ENCODE data around the gene PPAN. TPM values are rescaled to one million over a fixed set of nuclear protein-coding genes. Genes with fewer than 3 reads are reported as not detected.

PPAN gene
- polyA plus RNA-seq, 1 donor: 41.3 TPM

DNA sequence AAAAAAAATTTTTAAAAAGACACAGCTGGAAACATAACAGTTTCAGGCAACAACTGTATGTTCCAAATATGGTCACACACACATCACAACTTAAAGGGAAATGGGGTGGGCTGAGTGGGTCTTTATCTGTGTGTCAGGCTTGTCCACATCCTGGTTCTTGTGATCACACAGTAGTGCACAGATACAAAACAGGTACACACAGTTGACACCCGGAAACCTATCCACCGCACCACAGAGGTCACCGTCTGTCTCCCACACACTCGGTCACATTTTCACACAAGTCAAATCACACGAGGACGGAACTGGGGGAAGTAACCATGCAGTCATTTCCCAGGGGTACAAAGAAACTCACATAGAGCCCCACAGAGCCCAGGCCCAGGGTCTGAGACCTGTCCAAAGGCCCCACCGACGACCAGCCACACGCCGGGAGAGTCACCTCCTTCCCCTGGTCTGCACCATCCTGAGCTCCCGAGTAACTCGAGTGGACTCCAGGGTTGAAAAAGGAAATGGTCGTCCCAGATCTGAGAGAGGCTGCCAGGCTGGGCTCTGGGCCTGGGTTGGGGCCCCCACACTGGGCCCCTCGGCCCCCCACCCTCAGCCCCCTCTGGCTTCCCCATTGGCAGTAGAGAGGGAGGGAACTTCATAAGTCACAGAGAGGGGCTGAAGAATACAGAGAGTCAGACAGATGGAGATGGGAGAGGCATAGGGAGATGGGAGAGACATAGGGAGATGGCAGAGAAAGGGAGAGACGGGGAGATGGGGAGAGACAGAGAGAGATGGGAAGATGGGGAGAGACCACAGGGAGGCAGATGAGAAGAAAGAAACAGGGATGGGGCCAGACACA is 1.3 kb upstream of the PPAN start:
- Histone ChIP-seq H3K27ac (ENCODE audit: low read length) (peak overlapping the region; percentile 79), H3K36me3 (ENCODE audit: control insufficient read depth, insufficient read depth, low read length) (peaks cover 25% of the 10 kb centered on the region), H3K27me3 (ENCODE audit: control insufficient read depth, insufficient read depth, low read length) (no peaks in the 10 kb centered on the region), H3K9me3 (ENCODE audit: control insufficient read depth, low read depth, low read length) (no peaks in the 10 kb centered on the region), H3K4me1 (ENCODE audit: control insufficient read depth, insufficient read depth, low read length) (peaks cover 12% of the 10 kb centered on the region), H3K4me3 (ENCODE audit: low read length) (peak overlapping the region; percentile 16)
- peak in 1 of 2 donors; percentile 45 for DNase-seq
- 100% methylated on average over 1 of the region's 15 CpGs for WGBS (ENCODE audit: insufficient coverage, low lambda C conversion rate)

DNA sequence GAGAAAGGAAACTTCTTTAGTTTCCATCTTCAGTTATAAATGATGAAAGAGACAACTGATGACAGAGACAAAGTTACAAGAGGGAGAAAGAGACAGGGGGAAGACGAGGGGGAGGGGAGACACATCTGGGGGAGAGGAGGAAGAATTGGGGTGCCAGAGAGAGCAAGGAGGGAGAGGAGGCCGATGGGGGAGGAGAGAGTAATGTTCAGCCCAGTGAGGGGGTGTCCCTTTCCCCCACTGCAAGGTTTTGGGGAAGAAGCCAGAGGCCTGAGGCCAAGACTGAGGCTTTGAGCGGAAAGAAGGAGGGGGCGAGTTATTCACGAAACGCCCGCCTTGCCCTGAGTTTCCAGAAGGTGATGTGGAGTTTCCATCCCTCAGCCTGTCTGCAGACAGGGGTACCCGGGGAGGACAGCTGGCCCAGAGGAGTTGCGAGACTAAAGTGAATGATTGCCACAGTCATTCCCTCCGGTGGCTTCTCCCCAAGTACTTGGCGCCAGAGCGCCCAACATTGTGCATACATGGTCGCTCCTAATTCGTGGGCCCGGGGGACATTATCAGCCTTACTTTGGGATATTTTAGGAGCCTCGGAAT is 558 bp upstream of the PPAN start:
- no peaks in the 10 kb centered on the region for H3K9me3 ChIP-seq (ENCODE audit: control insufficient read depth, low read depth, low read length)
- H3K4me1 ChIP-seq (ENCODE audit: control insufficient read depth, insufficient read depth, low read length): peaks cover 12% of the 10 kb centered on the region
- DNase-seq: no peak
- WGBS (ENCODE audit: insufficient coverage, low lambda C conversion rate): no CpG with 5 or more reads among the region's 16 CpGs
- peak overlapping the region; percentile 79 for H3K27ac ChIP-seq (ENCODE audit: low read length)
- H3K27me3 ChIP-seq (ENCODE audit: control insufficient read depth, insufficient read depth, low read length): no peaks in the 10 kb centered on the region
- H3K4me3 ChIP-seq (ENCODE audit: low read length): peak overlapping the region; percentile 5
- H3K36me3 ChIP-seq (ENCODE audit: control insufficient read depth, insufficient read depth, low read length): peaks cover 32% of the 10 kb centered on the region

DNA sequence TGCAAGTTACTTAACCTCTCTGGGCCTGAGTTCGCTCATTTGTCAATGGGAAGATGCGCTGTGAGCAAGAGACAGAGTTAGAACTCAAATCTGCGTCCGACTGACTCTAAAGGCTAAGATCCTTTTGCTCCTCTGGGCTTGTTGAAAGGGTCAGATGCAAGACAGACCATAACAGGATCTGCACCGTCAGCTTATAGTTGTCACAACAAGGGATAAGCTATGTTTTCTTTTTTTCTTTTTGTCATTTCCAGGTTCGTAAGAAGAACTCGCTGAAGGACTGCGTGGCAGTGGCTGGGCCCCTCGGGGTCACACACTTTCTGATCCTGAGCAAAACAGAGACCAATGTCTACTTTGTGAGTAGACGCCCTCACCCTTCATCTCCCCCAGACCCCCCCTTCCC is 1.1 kb downstream of the PPAN start:
- H3K36me3 ChIP-seq (ENCODE audit: control insufficient read depth, insufficient read depth, low read length): peaks cover 44% of the 10 kb centered on the region

DNA sequence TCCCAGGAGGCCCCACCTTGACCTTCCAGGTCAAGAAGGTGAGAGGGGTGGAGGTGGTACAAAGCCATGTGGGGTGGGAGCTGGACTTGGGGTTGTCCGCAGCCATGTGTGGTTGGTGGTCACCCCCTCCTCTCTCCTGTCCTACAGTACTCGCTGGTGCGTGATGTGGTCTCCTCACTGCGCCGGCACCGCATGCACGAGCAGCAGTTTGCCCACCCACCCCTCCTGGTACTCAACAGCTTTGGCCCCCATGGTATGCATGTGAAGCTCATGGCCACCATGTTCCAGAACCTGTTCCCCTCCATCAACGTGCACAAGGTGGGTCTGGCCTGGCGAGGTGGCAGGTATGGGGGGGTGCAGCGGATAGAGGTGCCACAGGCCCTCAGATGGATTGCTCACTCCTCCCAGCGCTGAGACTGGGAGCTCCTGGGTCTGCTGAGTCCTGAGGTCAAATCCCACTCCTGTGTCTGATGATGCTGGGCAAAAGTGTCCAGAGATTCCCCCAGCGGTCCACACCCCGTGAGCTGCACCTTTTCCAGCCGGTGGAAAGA is 1.7 kb downstream of the PPAN start:
- no peak for DNase-seq
- peaks cover 45% of the 10 kb centered on the region for H3K36me3 ChIP-seq (ENCODE audit: control insufficient read depth, insufficient read depth, low read length)
- H3K4me1 ChIP-seq (ENCODE audit: control insufficient read depth, insufficient read depth, low read length): peaks cover 14% of the 10 kb centered on the region
- no peak overlapping the region for H3K27ac ChIP-seq (ENCODE audit: low read length)
- no peaks in the 10 kb centered on the region for H3K27me3 ChIP-seq (ENCODE audit: control insufficient read depth, insufficient read depth, low read length)
- WGBS (ENCODE audit: insufficient coverage, low lambda C conversion rate): no CpG with 5 or more reads among the region's 14 CpGs
- no peaks in the 10 kb centered on the region for H3K9me3 ChIP-seq (ENCODE audit: control insufficient read depth, low read depth, low read length)
- no peak overlapping the region for H3K4me3 ChIP-seq (ENCODE audit: low read length)

More for the DNA sequence above, 1.1 kb downstream of the PPAN start:
- H3K4me1 ChIP-seq (ENCODE audit: control insufficient read depth, insufficient read depth, low read length): peaks cover 12% of the 10 kb centered on the region
- no peak overlapping the region for H3K27ac ChIP-seq (ENCODE audit: low read length)
- H3K27me3 ChIP-seq (ENCODE audit: control insufficient read depth, insufficient read depth, low read length): no peaks in the 10 kb centered on the region
- DNase-seq: no peak
- no CpG with 5 or more reads among the region's 10 CpGs for WGBS (ENCODE audit: insufficient coverage, low lambda C conversion rate)
- peak overlapping the region; percentile 57 for H3K4me3 ChIP-seq (ENCODE audit: low read length)
- no peaks in the 10 kb centered on the region for H3K9me3 ChIP-seq (ENCODE audit: control insufficient read depth, low read depth, low read length)

DNA sequence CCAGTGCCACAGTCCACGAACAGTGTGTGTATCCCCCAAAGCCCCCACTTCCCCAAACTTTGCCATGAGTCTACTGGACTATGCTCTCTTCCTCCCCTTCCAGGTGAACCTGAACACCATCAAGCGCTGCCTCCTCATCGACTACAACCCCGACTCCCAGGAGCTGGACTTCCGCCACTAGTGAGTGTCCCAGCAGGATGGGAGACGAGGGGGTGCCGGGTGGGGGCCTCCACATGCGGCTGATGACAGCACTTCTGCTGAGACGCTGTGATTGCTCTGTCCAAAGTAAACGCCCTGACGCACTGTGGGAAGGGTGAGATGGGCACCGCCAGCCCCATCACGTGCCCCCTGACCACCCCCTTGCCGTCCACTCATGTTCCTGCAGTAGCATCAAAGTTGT is 3.4 kb downstream of the PPAN start:
- H3K36me3 ChIP-seq (ENCODE audit: control insufficient read depth, insufficient read depth, low read length): peaks cover 48% of the 10 kb centered on the region
- H3K27ac ChIP-seq (ENCODE audit: low read length): no peak overlapping the region
- H3K4me1 ChIP-seq (ENCODE audit: control insufficient read depth, insufficient read depth, low read length): peaks cover 23% of the 10 kb centered on the region
- no peak overlapping the region for H3K4me3 ChIP-seq (ENCODE audit: low read length)
- no peak for DNase-seq
- WGBS (ENCODE audit: insufficient coverage, low lambda C conversion rate): no CpG with 5 or more reads among the region's 14 CpGs
- H3K9me3 ChIP-seq (ENCODE audit: control insufficient read depth, low read depth, low read length): no peaks in the 10 kb centered on the region
- H3K27me3 ChIP-seq (ENCODE audit: control insufficient read depth, insufficient read depth, low read length): no peaks in the 10 kb centered on the region

DNA sequence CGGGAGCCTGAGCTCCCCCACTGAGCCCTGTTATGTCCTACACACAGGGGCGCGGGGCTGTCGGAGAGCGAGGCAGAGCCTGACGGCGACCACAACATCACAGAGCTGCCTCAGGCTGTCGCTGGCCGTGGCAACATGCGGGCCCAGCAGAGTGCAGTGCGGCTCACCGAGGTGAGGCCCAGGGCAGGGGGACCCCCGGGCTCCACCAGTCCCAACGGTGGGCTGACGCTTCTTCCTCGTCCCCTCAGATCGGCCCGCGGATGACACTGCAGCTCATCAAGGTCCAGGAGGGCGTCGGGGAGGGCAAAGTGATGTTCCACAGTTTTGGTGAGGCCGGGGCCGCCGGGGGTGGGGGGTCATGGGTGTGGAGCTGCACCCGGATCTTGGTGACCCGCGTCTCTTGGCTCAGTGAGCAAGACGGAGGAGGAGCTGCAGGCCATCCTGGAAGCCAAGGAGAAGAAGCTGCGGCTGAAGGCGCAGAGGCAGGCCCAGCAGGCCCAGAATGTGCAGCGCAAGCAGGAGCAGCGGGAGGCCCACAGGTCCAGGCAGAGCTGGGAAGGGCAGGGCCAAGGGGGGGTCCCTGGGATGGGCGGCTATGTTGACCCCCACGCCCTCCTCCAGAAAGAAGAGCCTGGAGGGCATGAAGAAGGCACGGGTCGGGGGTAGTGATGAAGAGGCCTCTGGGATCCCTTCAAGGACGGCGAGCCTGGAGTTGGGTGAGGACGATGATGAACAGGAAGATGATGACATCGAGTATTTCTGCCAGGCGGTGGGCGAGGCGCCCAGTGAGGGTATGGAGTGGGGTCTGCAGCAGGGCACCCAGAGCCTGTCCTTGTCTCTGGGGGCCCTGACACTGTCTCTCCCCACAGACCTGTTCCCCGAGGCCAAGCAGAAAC is 4.2 kb downstream of the PPAN start:
- Histone ChIP-seq H3K27me3 (ENCODE audit: control insufficient read depth, insufficient read depth, low read length) (no peaks in the 10 kb centered on the region), H3K36me3 (ENCODE audit: control insufficient read depth, insufficient read depth, low read length) (peaks cover 56% of the 10 kb centered on the region), H3K27ac (ENCODE audit: low read length) (no peak overlapping the region), H3K4me3 (ENCODE audit: low read length) (no peak overlapping the region), H3K4me1 (ENCODE audit: control insufficient read depth, insufficient read depth, low read length) (peaks cover 23% of the 10 kb centered on the region), H3K9me3 (ENCODE audit: control insufficient read depth, low read depth, low read length) (no peaks in the 10 kb centered on the region)
- DNase-seq: no peak
- WGBS (ENCODE audit: insufficient coverage, low lambda C conversion rate): no CpG with 5 or more reads among the region's 44 CpGs

DNA sequence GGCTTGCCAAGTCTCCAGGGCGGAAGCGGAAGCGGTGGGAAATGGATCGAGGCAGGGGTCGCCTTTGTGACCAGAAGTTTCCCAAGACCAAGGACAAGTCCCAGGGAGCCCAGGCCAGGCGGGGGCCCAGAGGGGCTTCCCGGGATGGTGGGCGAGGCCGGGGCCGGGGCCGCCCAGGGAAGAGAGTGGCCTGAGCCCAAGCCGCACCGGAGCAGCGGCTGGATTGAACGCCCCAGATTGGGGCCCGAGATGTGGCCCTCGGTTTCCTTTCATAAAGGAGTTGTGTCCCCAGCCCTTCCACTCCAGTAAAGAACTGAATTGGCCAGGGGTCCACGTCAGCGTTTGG is 4.8 kb downstream of the PPAN start:
- WGBS (ENCODE audit: insufficient coverage, low lambda C conversion rate): no CpG with 5 or more reads among the region's 19 CpGs
- peaks cover 20% of the 10 kb centered on the region for H3K4me1 ChIP-seq (ENCODE audit: control insufficient read depth, insufficient read depth, low read length)
- H3K27ac ChIP-seq (ENCODE audit: low read length): no peak overlapping the region
- DNase-seq: no peak
- no peaks in the 10 kb centered on the region for H3K9me3 ChIP-seq (ENCODE audit: control insufficient read depth, low read depth, low read length)
- H3K36me3 ChIP-seq (ENCODE audit: control insufficient read depth, insufficient read depth, low read length): peaks cover 62% of the 10 kb centered on the region
- no peaks in the 10 kb centered on the region for H3K27me3 ChIP-seq (ENCODE audit: control insufficient read depth, insufficient read depth, low read length)
- no peak overlapping the region for H3K4me3 ChIP-seq (ENCODE audit: low read length)

DNA sequence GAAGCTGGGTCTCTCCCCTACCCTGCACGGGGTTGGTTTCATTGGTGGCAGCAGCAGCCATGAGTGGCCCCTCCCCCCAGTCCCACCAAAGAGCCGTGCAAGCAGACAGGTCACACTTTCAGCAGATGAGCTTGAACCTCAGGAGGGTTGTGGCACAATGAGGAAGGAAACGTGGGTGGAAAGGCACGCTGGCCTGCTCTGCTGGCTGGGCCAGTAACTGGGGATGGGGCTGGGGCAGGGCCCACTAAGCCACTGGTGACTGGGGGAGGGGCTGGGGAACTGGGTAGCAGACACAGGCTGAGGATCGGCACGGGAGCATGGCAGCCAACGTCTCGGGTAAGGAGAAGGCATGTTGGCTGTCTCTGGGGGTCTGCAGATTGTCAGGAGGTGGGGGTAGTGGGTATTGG is 5.2 kb downstream of the PPAN start, which contains the start of gene P2RY11:
Gene P2RY11 (plus strand): TSS at position 289 of the 407 bp plus-strand sequence. CDS start 29 bp downstream, at position 318.
- WGBS (ENCODE audit: insufficient coverage, low lambda C conversion rate): no CpG with 5 or more reads among the region's 8 CpGs
- H3K9me3 ChIP-seq (ENCODE audit: control insufficient read depth, low read depth, low read length): no peaks in the 10 kb centered on the region
- H3K36me3 ChIP-seq (ENCODE audit: control insufficient read depth, insufficient read depth, low read length): peaks cover 67% of the 10 kb centered on the region
- H3K4me1 ChIP-seq (ENCODE audit: control insufficient read depth, insufficient read depth, low read length): peaks cover 20% of the 10 kb centered on the region
- H3K27ac ChIP-seq (ENCODE audit: low read length): no peak within 1 kb of the TSS
- no peak for DNase-seq
- no peak within 1 kb of the TSS for H3K4me3 ChIP-seq (ENCODE audit: low read length)
- no peaks in the 10 kb centered on the region for H3K27me3 ChIP-seq (ENCODE audit: control insufficient read depth, insufficient read depth, low read length)

DNA sequence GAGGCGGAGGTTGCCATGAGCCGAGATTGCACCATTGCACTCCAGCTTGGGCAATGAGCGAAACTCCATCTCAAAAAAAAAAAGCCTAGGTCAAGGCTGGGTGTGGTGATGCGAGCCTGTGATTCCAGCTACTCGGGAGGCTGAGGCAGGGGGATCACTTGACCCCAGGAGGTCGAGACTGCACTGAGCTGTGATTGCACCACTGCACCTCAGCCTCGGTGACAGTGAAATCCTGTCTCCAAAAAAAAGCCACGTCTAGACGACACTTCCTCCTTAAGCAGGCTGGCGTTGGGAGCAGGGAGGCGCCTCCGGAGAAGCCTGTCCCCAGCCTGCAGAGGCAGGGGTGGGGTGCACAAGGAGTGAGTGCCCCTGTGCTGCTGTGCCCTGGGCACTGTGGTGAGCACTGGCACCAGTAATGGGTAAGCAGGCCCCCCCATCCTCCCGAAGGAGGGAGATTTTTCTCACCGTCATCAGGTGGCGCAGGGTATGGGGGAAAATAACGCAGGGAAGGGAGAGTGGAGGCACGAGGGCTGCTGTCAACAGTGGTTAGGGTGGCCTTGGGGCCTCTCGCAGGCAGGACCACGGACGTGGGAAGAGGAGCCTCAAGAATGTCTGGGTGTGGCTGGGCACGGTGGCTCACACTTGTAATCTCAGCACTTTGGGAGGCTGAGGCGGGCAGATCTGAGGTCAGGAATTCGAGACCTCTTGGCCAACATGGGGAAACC is 6.0 kb downstream of the PPAN start:
- no peaks in the 10 kb centered on the region for H3K9me3 ChIP-seq (ENCODE audit: control insufficient read depth, low read depth, low read length)
- H3K36me3 ChIP-seq (ENCODE audit: control insufficient read depth, insufficient read depth, low read length): peaks cover 74% of the 10 kb centered on the region
- no peak overlapping the region for H3K4me3 ChIP-seq (ENCODE audit: low read length)
- whole genome bisulfite sequencing (ENCODE audit: insufficient coverage, low lambda C conversion rate): no CpG with 5 or more reads among the region's 23 CpGs
- peaks cover 16% of the 10 kb centered on the region for H3K4me1 ChIP-seq (ENCODE audit: control insufficient read depth, insufficient read depth, low read length)
- no peak for DNase-seq
- H3K27me3 ChIP-seq (ENCODE audit: control insufficient read depth, insufficient read depth, low read length): no peaks in the 10 kb centered on the region
- no peak overlapping the region for H3K27ac ChIP-seq (ENCODE audit: low read length)

All from large intestine (tissue), 3 donors.